ENCODE data around the gene MYEF2.

- no peak for TF ChIP-seq CTCF (IDR thresholded peaks at IDR 0.05)
- no peak for TF ChIP-seq JUN (CRISPR knock-in tag; IDR thresholded peaks at IDR 0.05)
- TF ChIP-seq GABPB1 (CRISPR knock-in tag; IDR thresholded peaks at IDR 0.05) = no peak
- no peak for TF ChIP-seq ATF3 (CRISPR knock-in tag; conservative IDR thresholded peaks at IDR 0.05)
- TF ChIP-seq NR3C1 (CRISPR knock-in tag; conservative IDR thresholded peaks at IDR 0.05; ENCODE audit: low read depth) = no peak
- no peak for TF ChIP-seq NFE2L1 (CRISPR knock-in tag; IDR thresholded peaks at IDR 0.05)
- TF ChIP-seq FOXP4 (CRISPR knock-in tag; IDR thresholded peaks at IDR 0.05) = no peak
- TF ChIP-seq IRF2 (CRISPR knock-in tag; IDR thresholded peaks at IDR 0.05; ENCODE audit: borderline replicate concordance, low read depth) = no peak
- TF ChIP-seq NR2C2 (CRISPR knock-in tag; IDR thresholded peaks at IDR 0.05) = no peak
- TF ChIP-seq SMAD3 (CRISPR knock-in tag; IDR thresholded peaks at IDR 0.05; ENCODE audit: borderline replicate concordance) = no peak
- TF ChIP-seq ELF4 (CRISPR knock-in tag; IDR thresholded peaks at IDR 0.05; ENCODE audit: low read depth) = no peak
- TF ChIP-seq HMGXB4 (CRISPR knock-in tag; IDR thresholded peaks at IDR 0.05) = no peak
- TF ChIP-seq ZNF219 (CRISPR knock-in tag; IDR thresholded peaks at IDR 0.05; ENCODE audit: borderline replicate concordance) = no peak
These were observed 4.7 kb upstream of the MYEF2 start for GRCh38 chr15:48182749-48183148.

Measured in WTC11 (cell line).